ENCODE results near the gene CXCL14.

The CXCL14 gene

GRCh38 chr5:135578685-135579341 lies at the start of gene CXCL14:
CXCL14 (minus strand) TSS chr5:135578991; CDS start chr5:135578778, 213 bp downstream.
- DNase-seq (ENCODE audit: low read depth), result no peak
- no peak within 1 kb of the TSS for H3K4me3 ChIP-seq (ENCODE audit: low read depth, low read length)
- TF ChIP-seq CTCF (IDR thresholded peaks at IDR 0.05; ENCODE audit: insufficient read depth, low read depth, low read length, missing control alignments), result no peak

GRCh38 chr5:135626636-135627035 lies 47.8 kb upstream of the CXCL14 start:
- no peak for DNase-seq (ENCODE audit: low read depth)
- no peak overlapping the region for H3K4me3 ChIP-seq (ENCODE audit: low read depth, low read length)
- no peak for TF ChIP-seq CTCF (IDR thresholded peaks at IDR 0.05; ENCODE audit: insufficient read depth, low read depth, low read length, missing control alignments)

GRCh38 chr5:135625961-135626360 lies 47.2 kb upstream of the CXCL14 start:
- no peak for DNase-seq (ENCODE audit: low read depth)
- no peak for TF ChIP-seq CTCF (IDR thresholded peaks at IDR 0.05; ENCODE audit: insufficient read depth, low read depth, low read length, missing control alignments)
- no peak overlapping the region for H3K4me3 ChIP-seq (ENCODE audit: low read depth, low read length)

- no peak for TF ChIP-seq CTCF (IDR thresholded peaks at IDR 0.05; ENCODE audit: insufficient read depth, low read depth, low read length, missing control alignments)
- H3K4me3 ChIP-seq (ENCODE audit: low read depth, low read length), result no peak overlapping the region
- no peak for DNase-seq (ENCODE audit: low read depth)
Observed at GRCh38 chr5:135625486-135625885, 46.7 kb upstream of the CXCL14 start.

- no peak overlapping the region for H3K4me3 ChIP-seq (ENCODE audit: low read depth, low read length)
- TF ChIP-seq CTCF (IDR thresholded peaks at IDR 0.05; ENCODE audit: insufficient read depth, low read depth, low read length, missing control alignments), result no peak
- no peak for DNase-seq (ENCODE audit: low read depth)
Observed at GRCh38 chr5:135625061-135625460, 46.3 kb upstream of the CXCL14 start.

GRCh38 chr5:135623186-135623715 lies 44.5 kb upstream of the CXCL14 start:
- no peak overlapping the region for H3K4me3 ChIP-seq (ENCODE audit: low read depth, low read length)
- TF ChIP-seq CTCF (IDR thresholded peaks at IDR 0.05; ENCODE audit: insufficient read depth, low read depth, low read length, missing control alignments), result no peak
- DNase-seq (ENCODE audit: low read depth), result no peak

Measured in GM12865 (cell line).